Kasumi-1 (cell line): Measurements from ENCODE around the gene INPP1.
"Not testable (repeated sequence)": the region's sequence is repeated elsewhere in the genome, so short reads cannot be mapped to it uniquely, and the experiment has no call there.

ENCODE experiments used
- DNase-seq, 2 experiments: peaks; one replicate each; lab custom pipeline; 2025; lab: John Stamatoyannopoulos, UW

Gene INPP1

DNA sequence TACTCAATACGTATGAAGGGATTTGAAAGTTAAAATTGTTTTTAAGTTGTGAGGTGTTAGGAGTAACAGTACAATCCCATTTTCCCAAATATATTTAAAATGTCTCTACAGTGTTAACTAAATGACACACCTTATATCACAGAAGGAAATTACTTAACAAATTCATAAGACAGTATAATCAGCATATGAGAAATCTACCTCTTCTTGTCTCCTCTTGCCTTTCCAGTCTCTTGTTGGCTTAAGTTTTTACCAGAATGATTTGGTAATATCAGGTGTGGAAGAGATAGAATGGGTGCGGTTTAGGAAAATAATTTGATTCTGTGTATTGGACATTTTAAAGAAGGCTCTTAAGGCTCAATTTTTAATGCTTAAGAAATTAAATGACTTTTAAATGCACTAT, 9.5 kb upstream of the INPP1 start:
- DNase-seq, result no peak

GRCh38 chr2:190334479-190335224, 8.7 kb upstream of the INPP1 start:
- no peak for DNase-seq

DNA sequence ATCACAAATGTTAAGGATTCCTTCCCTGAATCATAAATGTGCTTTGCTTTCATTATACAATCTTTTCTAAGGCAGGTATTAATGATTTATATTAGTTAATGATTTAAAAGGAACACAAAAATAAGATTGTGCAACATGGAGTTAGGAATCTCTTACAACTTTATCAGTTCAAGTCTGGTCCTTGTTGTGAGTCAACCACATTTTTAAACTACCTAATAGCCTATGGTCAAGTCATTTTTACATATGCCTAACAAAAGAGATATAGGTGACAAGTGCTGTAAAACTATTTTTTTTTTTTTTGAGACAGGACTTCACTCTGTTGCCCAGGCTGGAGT, 8.2 kb upstream of the INPP1 start:
- DNase-seq, result no peak

GRCh38 chr2:190335584-190335983, 7.8 kb upstream of the INPP1 start:
- not testable (repeated sequence) for DNase-seq

GRCh38 chr2:190336420-190336819, 7.0 kb upstream of the INPP1 start:
- no peak for DNase-seq

- no peak for DNase-seq
Observed at GRCh38 chr2:190338453-190338852, 4.9 kb upstream of the INPP1 start.

- no peak for DNase-seq
Observed at GRCh38 chr2:190339394-190339793, 4.0 kb upstream of the INPP1 start.

- no peak for DNase-seq
Observed at GRCh38 chr2:190340369-190340768, 3.0 kb upstream of the INPP1 start.

GRCh38 chr2:190342611-190343010, 778 bp upstream of the INPP1 start:
- no peak for DNase-seq

GRCh38 chr2:190343089-190343535, 277 bp upstream of the INPP1 start:
- DNase-seq, result no peak

GRCh38 chr2:190344276-190344827, 963 bp downstream of the INPP1 start:
- peak in 1 of 2 experiments; percentile 52 for DNase-seq

DNA sequence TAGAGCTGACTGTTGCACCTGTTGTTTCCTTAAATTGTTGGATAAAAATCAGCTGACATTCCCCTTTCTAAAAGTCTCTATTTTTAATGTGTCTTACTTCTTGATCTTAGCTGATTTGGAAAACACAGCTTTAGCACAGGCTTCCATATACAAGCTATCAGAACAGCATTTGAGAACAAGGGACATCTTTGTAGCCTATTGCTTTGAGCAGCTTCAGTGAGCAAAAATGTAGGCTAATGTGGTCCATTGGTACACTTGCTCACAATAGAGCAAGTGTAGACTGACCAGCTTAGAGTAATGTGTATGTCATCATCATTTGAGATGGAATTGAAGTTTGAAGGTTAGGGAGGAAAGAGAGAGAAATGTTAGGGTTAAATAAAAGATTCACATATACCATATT, 7.0 kb downstream of the INPP1 start:
- no peak for DNase-seq

GRCh38 chr2:190351955-190352354, 8.6 kb downstream of the INPP1 start:
- DNase-seq, result no peak

- DNase-seq, result no peak
Observed at GRCh38 chr2:190352668-190353536, 9.5 kb downstream of the INPP1 start.

GRCh38 chr2:190353537-190353899, 10.1 kb downstream of the INPP1 start:
- DNase-seq, result no peak

- no peak for DNase-seq
Observed at GRCh38 chr2:190354003-190354690, 10.8 kb downstream of the INPP1 start.

- peak; percentile 74 to 75 for DNase-seq
Observed at GRCh38 chr2:190355968-190356644, 12.7 kb downstream of the INPP1 start.

GRCh38 chr2:190357600-190357999, 14.2 kb downstream of the INPP1 start:
- no peak for DNase-seq

DNA sequence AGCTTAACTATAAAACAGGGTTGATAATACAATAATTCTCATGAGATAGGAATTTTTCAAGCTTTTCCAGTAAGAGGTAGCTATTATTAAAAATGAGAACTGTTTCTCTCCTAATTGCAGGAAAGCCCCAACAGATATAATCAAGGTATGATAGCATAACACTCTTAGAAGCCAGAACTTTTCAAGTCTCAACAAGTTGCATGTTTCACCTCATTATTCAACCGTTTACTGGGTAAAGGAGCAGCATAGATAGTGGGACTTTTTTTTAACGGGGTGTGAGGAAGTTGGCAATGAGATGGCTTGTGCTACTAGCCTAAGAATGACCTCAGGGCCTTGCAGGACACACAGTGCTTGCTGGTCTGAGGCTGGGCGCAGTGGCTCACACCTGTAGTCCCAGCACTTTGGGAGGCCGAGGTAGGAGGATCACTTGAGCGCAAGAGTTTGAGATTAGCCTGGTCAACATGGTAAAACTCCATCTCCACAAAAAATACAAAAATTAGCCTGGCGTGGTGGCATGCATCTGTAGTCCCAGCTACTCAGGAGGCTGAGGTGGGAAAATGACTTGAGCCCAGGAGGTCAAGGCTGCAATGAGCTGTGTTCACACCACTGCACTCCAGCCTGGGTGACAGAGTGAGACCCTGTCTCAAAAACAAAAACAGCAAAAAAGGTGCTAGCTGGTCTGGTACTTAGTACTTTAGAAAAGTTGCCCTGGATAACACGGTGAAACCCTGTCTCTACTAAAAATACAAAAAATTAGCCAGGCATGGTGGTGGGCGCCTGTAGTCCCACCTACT, 15.5 kb downstream of the INPP1 start:
- not testable (repeated sequence) for DNase-seq

- no peak for DNase-seq
Observed at GRCh38 chr2:190360561-190360960, 17.2 kb downstream of the INPP1 start.

DNA sequence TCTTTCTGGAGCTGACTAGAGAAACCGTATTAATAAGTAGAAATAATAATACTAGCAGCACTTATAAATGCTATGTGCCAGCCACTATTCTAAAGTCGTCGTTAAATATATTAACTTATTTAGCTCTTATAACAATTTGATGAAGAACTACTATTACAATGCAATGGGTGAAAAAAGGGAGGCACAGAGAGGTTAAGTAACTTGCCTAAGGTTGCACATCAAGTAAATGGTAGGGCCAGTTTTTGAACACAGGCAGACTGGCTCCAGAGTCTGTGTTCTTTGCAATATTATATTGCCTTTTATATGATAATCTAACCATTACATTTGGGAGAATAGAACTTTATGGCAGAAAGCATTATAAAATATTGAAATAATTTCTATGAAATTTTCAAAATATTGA, 17.6 kb downstream of the INPP1 start:
- no peak for DNase-seq
